ENCODE data around the gene AKNA.

GRCh38 chr9:114412048-114412683 lies 24.4 kb upstream of the AKNA start:
- TF ChIP-seq ZNF263 (CRISPR knock-in tag; IDR thresholded peaks at IDR 0.05; ENCODE audit: low read depth), result no peak
- no peak for TF ChIP-seq CTCF (IDR thresholded peaks at IDR 0.05)
- TF ChIP-seq USF2 (CRISPR knock-in tag; IDR thresholded peaks at IDR 0.05), result no peak
- TF ChIP-seq AR (CRISPR knock-in tag; IDR thresholded peaks at IDR 0.05), result no peak
- no peak for TF ChIP-seq ATF6 (CRISPR knock-in tag; IDR thresholded peaks at IDR 0.05)
- TF ChIP-seq PREB (CRISPR knock-in tag; IDR thresholded peaks at IDR 0.05; ENCODE audit: borderline replicate concordance), result no peak
- TF ChIP-seq NR3C1 (CRISPR knock-in tag; conservative IDR thresholded peaks at IDR 0.05; ENCODE audit: low read depth), result no peak
- no peak for TF ChIP-seq TCF7 (CRISPR knock-in tag; IDR thresholded peaks at IDR 0.05; ENCODE audit: low read depth)
- TF ChIP-seq NFYB (CRISPR knock-in tag; conservative IDR thresholded peaks at IDR 0.05; ENCODE audit: low read depth), result no peak
- TF ChIP-seq SP1 (CRISPR knock-in tag; conservative IDR thresholded peaks at IDR 0.05), result no peak
- TF ChIP-seq E2F4 (CRISPR knock-in tag; IDR thresholded peaks at IDR 0.05; ENCODE audit: borderline replicate concordance, low read depth), result no peak
- TF ChIP-seq KAT7 (CRISPR knock-in tag; IDR thresholded peaks at IDR 0.05; ENCODE audit: borderline replicate concordance), result no peak
- TF ChIP-seq ARID4B (CRISPR knock-in tag; IDR thresholded peaks at IDR 0.05; ENCODE audit: borderline replicate concordance), result no peak
